Transverse colon (tissue), 4 donors: ENCODE results near the gene MEIS2.

Experiments
- CTCF ChIP-seq, 5 experiments: fragments of 200-600 bp in 3 of 5; fragments of 450-650 bp in 2 of 5; sonication (generic) in 3 of 5; IDR thresholded peaks; 1 replicate in 2 of 5; 2 replicates in 3 of 5; pipeline ENCODE4 v1.5.1; 2016 to 2017; ENCODE audit warnings: antibody characterized with exemption in 5 of 5, inconsistent platforms in 3 of 5, mild to moderate bottlenecking in 2 of 5, moderate library complexity in 1 of 5
- EP300 ChIP-seq: sonication (generic); formaldehyde crosslinking; IDR thresholded peaks from one replicate; pipeline ENCODE4 v1.6.1; 2017; ENCODE audit warnings: antibody characterized with exemption, low read depth
- POLR2A ChIP-seq: fragments of 450-650 bp; IDR thresholded peaks from one replicate; pipeline ENCODE4 v1.6.1; 2016; ENCODE audit warnings: antibody characterized with exemption, mild to moderate bottlenecking, moderate library complexity
- POLR2AphosphoS5 ChIP-seq, 3 donors: sonication (generic); formaldehyde crosslinking; IDR thresholded peaks; one replicate each; pipeline ENCODE4 v1.6.1; 2016; ENCODE audit warnings: antibody characterized with exemption in 3 of 3

GRCh38 chr15:36905908-36906307 lies 194.4 kb downstream of the MEIS2 start:
- TF ChIP-seq CTCF (IDR thresholded peaks at IDR 0.05) (no peak), EP300 (no peak), POLR2A (no peak), POLR2AphosphoS5 (IDR thresholded peaks at IDR 0.05) (no peak)
